HG03039 (cell line): Measurements from ENCODE around the gene KCNMB4.

Experiments used
- ATAC-seq: cut with Tn5 transposase; IDR thresholded peaks from one replicate; pipeline ENCODE4 v1.9.1; 2021; ENCODE audit warnings: mild to moderate bottlenecking, moderate library complexity; ENCODE audit not compliant: unreplicated experiment

The KCNMB4 gene

GRCh38 chr12:70427611-70428010 is 61.5 kb downstream of the KCNMB4 start:
- ATAC-seq: no peak

GRCh38 chr12:70430400-70430799 is 64.3 kb downstream of the KCNMB4 start:
- ATAC-seq: no peak

- no peak for ATAC-seq
Measured at GRCh38 chr12:70436836-70437235, 70.7 kb downstream of the KCNMB4 start.

GRCh38 chr12:70443062-70443673 is 77.1 kb downstream of the KCNMB4 start:
- ATAC-seq: no peak

GRCh38 chr12:70444903-70445302 is 78.8 kb downstream of the KCNMB4 start:
- ATAC-seq: no peak

GRCh38 chr12:70448371-70448770 is 82.3 kb downstream of the KCNMB4 start:
- ATAC-seq: no peak

GRCh38 chr12:70449074-70449752 is 83.1 kb downstream of the KCNMB4 start:
- no peak for ATAC-seq

- ATAC-seq: no peak
Measured at GRCh38 chr12:70449753-70450341, 83.8 kb downstream of the KCNMB4 start.

GRCh38 chr12:70451528-70451927 is 85.4 kb downstream of the KCNMB4 start:
- ATAC-seq: no peak

- ATAC-seq: no peak
Measured at GRCh38 chr12:70456953-70457352, 90.9 kb downstream of the KCNMB4 start.

- ATAC-seq: no peak
Measured at GRCh38 chr12:70459786-70460185, 93.7 kb downstream of the KCNMB4 start.

GRCh38 chr12:70463997-70464396 is 97.9 kb downstream of the KCNMB4 start:
- ATAC-seq: no peak

- ATAC-seq: no peak
Measured at GRCh38 chr12:70466753-70467152, 100.7 kb downstream of the KCNMB4 start.

GRCh38 chr12:70467476-70467875 is 101.4 kb downstream of the KCNMB4 start:
- no peak for ATAC-seq

- ATAC-seq: no peak
Measured at GRCh38 chr12:70467918-70468733, 102.0 kb downstream of the KCNMB4 start.

GRCh38 chr12:70468741-70469140 is 102.7 kb downstream of the KCNMB4 start:
- no peak for ATAC-seq

- no peak for ATAC-seq
Measured at GRCh38 chr12:70469221-70469820, 103.2 kb downstream of the KCNMB4 start.

- no peak for ATAC-seq
Measured at GRCh38 chr12:70482764-70483163, 116.7 kb downstream of the KCNMB4 start.
